ENCODE results near the gene PLEKHA1. TPM values are rescaled to one million over a fixed set of nuclear protein-coding genes. Genes with fewer than 3 reads are reported as not detected.

PLEKHA1 gene
- polyA plus RNA-seq, 5 donors, result 33.1 to 52.5 (median 43.1) TPM

GRCh38 chr10:122375679-122376160 is 1.2 kb downstream of the PLEKHA1 start:
- DNase-seq, result no peak

- DNase-seq, result no peak
Measured at GRCh38 chr10:122376364-122376961, 2.0 kb downstream of the PLEKHA1 start.

GRCh38 chr10:122379041-122379440 is 4.5 kb downstream of the PLEKHA1 start:
- no peak for DNase-seq

GRCh38 chr10:122379537-122379936 is 5.0 kb downstream of the PLEKHA1 start:
- no peak for DNase-seq

GRCh38 chr10:122380703-122381102 is 6.2 kb downstream of the PLEKHA1 start:
- DNase-seq, result no peak

- DNase-seq, result no peak
Measured at GRCh38 chr10:122381680-122382079, 7.2 kb downstream of the PLEKHA1 start.

- no peak for DNase-seq
Measured at GRCh38 chr10:122386514-122386913, 12.0 kb downstream of the PLEKHA1 start.

- DNase-seq, result no peak
Measured at GRCh38 chr10:122387572-122387971, 13.1 kb downstream of the PLEKHA1 start.

GRCh38 chr10:122388287-122388997 is 13.9 kb downstream of the PLEKHA1 start:
- no peak for DNase-seq

GRCh38 chr10:122390271-122390670 is 15.8 kb downstream of the PLEKHA1 start:
- DNase-seq, result no peak

- no peak for DNase-seq
Measured at GRCh38 chr10:122390679-122391078, 16.2 kb downstream of the PLEKHA1 start.

- no peak for DNase-seq
Measured at GRCh38 chr10:122391875-122392274, 17.4 kb downstream of the PLEKHA1 start.

GRCh38 chr10:122392835-122393234 is 18.3 kb downstream of the PLEKHA1 start:
- no peak for DNase-seq

- no peak for DNase-seq
Measured at GRCh38 chr10:122393288-122393687, 18.8 kb downstream of the PLEKHA1 start.

GRCh38 chr10:122402548-122403131 is 28.1 kb downstream of the PLEKHA1 start:
- DNase-seq, result no peak

GRCh38 chr10:122404576-122404975 is 30.1 kb downstream of the PLEKHA1 start:
- DNase-seq, result no peak

- DNase-seq, result no peak
Measured at GRCh38 chr10:122407375-122408125, 33.0 kb downstream of the PLEKHA1 start.

GRCh38 chr10:122413327-122413726 is 38.8 kb downstream of the PLEKHA1 start:
- no peak for DNase-seq

GRCh38 chr10:122417667-122418066 is 43.2 kb downstream of the PLEKHA1 start:
- DNase-seq, result no peak

- no peak for DNase-seq
Measured at GRCh38 chr10:122419016-122419415, 44.5 kb downstream of the PLEKHA1 start.

- DNase-seq, result peak; percentile 24 to 28
Measured at GRCh38 chr10:122419876-122420623, 45.5 kb downstream of the PLEKHA1 start.

GRCh38 chr10:122420624-122421007 is 46.1 kb downstream of the PLEKHA1 start:
- DNase-seq, result no peak

Data from right lung (tissue), 5 donors.